Measurements from ENCODE around the gene COG8.
"Not testable (repeated sequence)": the region's sequence is repeated elsewhere in the genome, so short reads cannot be mapped to it uniquely, and the experiment has no call there.

COG8 gene

GRCh38 chr16:69301187-69301586 is 38.2 kb downstream of the COG8 start:
- no peaks in the 10 kb centered on the region for H3K9me3 ChIP-seq (replicated peaks; ENCODE audit: low read length)
- H3K4me2 ChIP-seq (ENCODE audit: low read length) = no peak overlapping the region
- no peak overlapping the region for H3K4me3 ChIP-seq (ENCODE audit: low read length)
- H3K36me3 ChIP-seq (ENCODE audit: insufficient read depth, low read length) = peaks cover 29% of the 10 kb centered on the region
- no peaks in the 10 kb centered on the region for H3K4me1 ChIP-seq (ENCODE audit: control insufficient read depth, insufficient read depth, low read length)
- no peak overlapping the region for H3K9ac ChIP-seq (ENCODE audit: low read depth, low read length)
- H3K27me3 ChIP-seq (ENCODE audit: control insufficient read depth, insufficient read depth, low read length) = no peaks in the 10 kb centered on the region

GRCh38 chr16:69298261-69298660 is 41.1 kb downstream of the COG8 start:
- Histone ChIP-seq H3K4me2 (ENCODE audit: low read length) (no peak overlapping the region), H3K4me3 (ENCODE audit: low read length) (no peak overlapping the region), H3K9me3 (replicated peaks; ENCODE audit: low read length) (no peaks in the 10 kb centered on the region), H3K9ac (ENCODE audit: low read depth, low read length) (no peak overlapping the region), H3K36me3 (ENCODE audit: insufficient read depth, low read length) (peaks cover 27% of the 10 kb centered on the region), H3K4me1 (ENCODE audit: control insufficient read depth, insufficient read depth, low read length) (no peaks in the 10 kb centered on the region), H3K27me3 (ENCODE audit: control insufficient read depth, insufficient read depth, low read length) (no peaks in the 10 kb centered on the region)

GRCh38 chr16:69296771-69297170 is 42.6 kb downstream of the COG8 start:
- not testable (repeated sequence) for H3K9ac ChIP-seq (ENCODE audit: low read depth, low read length); H3K9me3 ChIP-seq (replicated peaks; ENCODE audit: low read length); H3K4me3 ChIP-seq (ENCODE audit: low read length); H3K4me2 ChIP-seq (ENCODE audit: low read length); H3K27me3 ChIP-seq (ENCODE audit: control insufficient read depth, insufficient read depth, low read length); H3K4me1 ChIP-seq (ENCODE audit: control insufficient read depth, insufficient read depth, low read length)
- peaks cover 24% of the 10 kb centered on the region for H3K36me3 ChIP-seq (ENCODE audit: insufficient read depth, low read length)

GRCh38 chr16:69294051-69294450 is 45.3 kb downstream of the COG8 start:
- no peaks in the 10 kb centered on the region for H3K27me3 ChIP-seq (ENCODE audit: control insufficient read depth, insufficient read depth, low read length)
- no peaks in the 10 kb centered on the region for H3K4me1 ChIP-seq (ENCODE audit: control insufficient read depth, insufficient read depth, low read length)
- peaks cover 3% of the 10 kb centered on the region for H3K36me3 ChIP-seq (ENCODE audit: insufficient read depth, low read length)
- H3K9ac ChIP-seq (ENCODE audit: low read depth, low read length) = no peak overlapping the region
- H3K9me3 ChIP-seq (replicated peaks; ENCODE audit: low read length) = no peaks in the 10 kb centered on the region
- H3K4me2 ChIP-seq (ENCODE audit: low read length) = no peak overlapping the region
- no peak overlapping the region for H3K4me3 ChIP-seq (ENCODE audit: low read length)

GRCh38 chr16:69293401-69293800 is 46.0 kb downstream of the COG8 start:
- no peak overlapping the region for H3K4me3 ChIP-seq (ENCODE audit: low read length)
- no peak overlapping the region for H3K9ac ChIP-seq (ENCODE audit: low read depth, low read length)
- no peaks in the 10 kb centered on the region for H3K4me1 ChIP-seq (ENCODE audit: control insufficient read depth, insufficient read depth, low read length)
- H3K4me2 ChIP-seq (ENCODE audit: low read length) = no peak overlapping the region
- no peaks in the 10 kb centered on the region for H3K9me3 ChIP-seq (replicated peaks; ENCODE audit: low read length)
- H3K27me3 ChIP-seq (ENCODE audit: control insufficient read depth, insufficient read depth, low read length) = no peaks in the 10 kb centered on the region
- H3K36me3 ChIP-seq (ENCODE audit: insufficient read depth, low read length) = peaks cover 3% of the 10 kb centered on the region

GRCh38 chr16:69291657-69292056 is 47.7 kb downstream of the COG8 start:
- H3K4me1 ChIP-seq (ENCODE audit: control insufficient read depth, insufficient read depth, low read length); H3K4me3 ChIP-seq (ENCODE audit: low read length); H3K36me3 ChIP-seq (ENCODE audit: insufficient read depth, low read length); H3K9me3 ChIP-seq (replicated peaks; ENCODE audit: low read length); H3K9ac ChIP-seq (ENCODE audit: low read depth, low read length); H3K27me3 ChIP-seq (ENCODE audit: control insufficient read depth, insufficient read depth, low read length); H3K4me2 ChIP-seq (ENCODE audit: low read length): not testable (repeated sequence)

- H3K27me3 ChIP-seq (ENCODE audit: control insufficient read depth, insufficient read depth, low read length) = no peaks in the 10 kb centered on the region
- H3K9me3 ChIP-seq (replicated peaks; ENCODE audit: low read length) = no peaks in the 10 kb centered on the region
- H3K9ac ChIP-seq (ENCODE audit: low read depth, low read length) = peak overlapping the region; percentile 22
- H3K36me3 ChIP-seq (ENCODE audit: insufficient read depth, low read length) = peaks cover 16% of the 10 kb centered on the region
- H3K4me2 ChIP-seq (ENCODE audit: low read length) = no peak overlapping the region
- H3K4me3 ChIP-seq (ENCODE audit: low read length) = no peak overlapping the region
- peaks cover 7% of the 10 kb centered on the region for H3K4me1 ChIP-seq (ENCODE audit: control insufficient read depth, insufficient read depth, low read length)
Measured at GRCh38 chr16:69286941-69287713, 52.2 kb downstream of the COG8 start.

- H3K36me3 ChIP-seq (ENCODE audit: insufficient read depth, low read length) = peaks cover 16% of the 10 kb centered on the region
- H3K4me1 ChIP-seq (ENCODE audit: control insufficient read depth, insufficient read depth, low read length) = peaks cover 7% of the 10 kb centered on the region
- H3K4me3 ChIP-seq (ENCODE audit: low read length) = no peak overlapping the region
- no peaks in the 10 kb centered on the region for H3K9me3 ChIP-seq (replicated peaks; ENCODE audit: low read length)
- H3K9ac ChIP-seq (ENCODE audit: low read depth, low read length) = no peak overlapping the region
- no peak overlapping the region for H3K4me2 ChIP-seq (ENCODE audit: low read length)
- no peaks in the 10 kb centered on the region for H3K27me3 ChIP-seq (ENCODE audit: control insufficient read depth, insufficient read depth, low read length)
Measured at GRCh38 chr16:69285240-69285639, 54.1 kb downstream of the COG8 start.

- H3K4me3 ChIP-seq (ENCODE audit: low read length) = no peak overlapping the region
- H3K4me2 ChIP-seq (ENCODE audit: low read length) = no peak overlapping the region
- peaks cover 16% of the 10 kb centered on the region for H3K36me3 ChIP-seq (ENCODE audit: insufficient read depth, low read length)
Measured at GRCh38 chr16:69283851-69284250, 55.5 kb downstream of the COG8 start.

GRCh38 chr16:69277413-69277812 is 62.0 kb downstream of the COG8 start:
- no peak overlapping the region for H3K4me3 ChIP-seq (ENCODE audit: low read length)
- no peak overlapping the region for H3K4me2 ChIP-seq (ENCODE audit: low read length)
- H3K27me3 ChIP-seq (ENCODE audit: control insufficient read depth, insufficient read depth, low read length) = no peaks in the 10 kb centered on the region
- H3K4me1 ChIP-seq (ENCODE audit: control insufficient read depth, insufficient read depth, low read length) = peaks cover 39% of the 10 kb centered on the region
- no peak overlapping the region for H3K9ac ChIP-seq (ENCODE audit: low read depth, low read length)
- H3K9me3 ChIP-seq (replicated peaks; ENCODE audit: low read length) = no peaks in the 10 kb centered on the region
- no peaks in the 10 kb centered on the region for H3K36me3 ChIP-seq (ENCODE audit: insufficient read depth, low read length)

More at GRCh38 chr16:69283851-69284250, 55.5 kb downstream of the COG8 start:
- Histone ChIP-seq H3K9me3 (replicated peaks; ENCODE audit: low read length) (no peaks in the 10 kb centered on the region), H3K9ac (ENCODE audit: low read depth, low read length) (no peak overlapping the region), H3K4me1 (ENCODE audit: control insufficient read depth, insufficient read depth, low read length) (peaks cover 7% of the 10 kb centered on the region), H3K27me3 (ENCODE audit: control insufficient read depth, insufficient read depth, low read length) (no peaks in the 10 kb centered on the region)
